ENCODE results near the gene LRP5. TPM values are rescaled to one million over a fixed set of nuclear protein-coding genes. Genes with fewer than 3 reads are reported as not detected.

The LRP5 gene
- total RNA-seq, 1 experiment from 2014 or later: 32.8 TPM

GRCh38 chr11:68334923-68335322 is 22.5 kb downstream of the LRP5 start:
- ChIA-PET CTCF (interaction anchor here (0.6 kb wide), 1 partner anchor 124 kb away, joined by 3 read pairs; no protein-coding TSS in a partner anchor), POLR2A (interaction anchor here (1.2 to 5.0 kb wide), 2 partner anchors 11 to 20 kb away, joined by 3 to 66 read pairs; no protein-coding TSS in a partner anchor)
- peaks cover 27% of the 10 kb centered on the region for H3K4me1 Mint-ChIP-seq (ENCODE audit: insufficient read depth, unreplicated experiment)
- no peak for DNase-seq (ENCODE audit: unreplicated experiment)
- H3K36me3 Mint-ChIP-seq (ENCODE audit: insufficient read depth, unreplicated experiment): peaks cover 5% of the 10 kb centered on the region
- no peaks in the 10 kb centered on the region for H3K27me3 Mint-ChIP-seq (ENCODE audit: insufficient read depth, unreplicated experiment)
- H3K4me3 Mint-ChIP-seq (ENCODE audit: unreplicated experiment): no peak overlapping the region
- intact Hi-C loops (cut with micrococcal nuclease): no loop called here
- no TSS peak for BruUV-seq (replicated peaks)
- TF ChIP-seq, protein P1, sequence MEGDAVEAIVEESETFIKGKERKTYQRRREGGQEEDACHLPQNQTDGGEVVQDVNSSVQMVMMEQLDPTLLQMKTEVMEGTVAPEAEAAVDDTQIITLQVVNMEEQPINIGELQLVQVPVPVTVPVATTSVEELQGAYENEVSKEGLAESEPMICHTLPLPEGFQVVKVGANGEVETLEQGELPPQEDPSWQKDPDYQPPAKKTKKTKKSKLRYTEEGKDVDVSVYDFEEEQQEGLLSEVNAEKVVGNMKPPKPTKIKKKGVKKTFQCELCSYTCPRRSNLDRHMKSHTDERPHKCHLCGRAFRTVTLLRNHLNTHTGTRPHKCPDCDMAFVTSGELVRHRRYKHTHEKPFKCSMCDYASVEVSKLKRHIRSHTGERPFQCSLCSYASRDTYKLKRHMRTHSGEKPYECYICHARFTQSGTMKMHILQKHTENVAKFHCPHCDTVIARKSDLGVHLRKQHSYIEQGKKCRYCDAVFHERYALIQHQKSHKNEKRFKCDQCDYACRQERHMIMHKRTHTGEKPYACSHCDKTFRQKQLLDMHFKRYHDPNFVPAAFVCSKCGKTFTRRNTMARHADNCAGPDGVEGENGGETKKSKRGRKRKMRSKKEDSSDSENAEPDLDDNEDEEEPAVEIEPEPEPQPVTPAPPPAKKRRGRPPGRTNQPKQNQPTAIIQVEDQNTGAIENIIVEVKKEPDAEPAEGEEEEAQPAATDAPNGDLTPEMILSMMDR (IDR thresholded peaks at IDR 0.05; ENCODE audit: unreplicated experiment): no peak
- H3K9me3 Mint-ChIP-seq (ENCODE audit: unreplicated experiment): no peaks in the 10 kb centered on the region
- no peak overlapping the region for H3K27ac Mint-ChIP-seq (ENCODE audit: low read depth, unreplicated experiment)

- H3K36me3 Mint-ChIP-seq (ENCODE audit: insufficient read depth, unreplicated experiment): peaks cover 5% of the 10 kb centered on the region
- TF ChIP-seq, protein P1 (IDR thresholded peaks at IDR 0.05; ENCODE audit: unreplicated experiment): no peak
- CTCF ChIA-PET: interaction anchor here (0.6 to 1.3 kb wide), 3 partner anchors 13 to 125 kb away, joined by 3 to 5 read pairs (median 4); no protein-coding TSS in a partner anchor
These were observed 23.3 kb downstream of the LRP5 start for GRCh38 chr11:68335683-68336082.

GRCh38 chr11:68336716-68337115 is 24.3 kb downstream of the LRP5 start:
- H3K27ac Mint-ChIP-seq (ENCODE audit: low read depth, unreplicated experiment): peak overlapping the region; percentile 95
- ChIA-PET CTCF (interaction anchor here (1.1 to 1.3 kb wide), 3 partner anchors 14 to 38 kb away, joined by 4 to 5 read pairs (median 4); no protein-coding TSS in a partner anchor), POLR2A (interaction anchor here (0.5 to 5.0 kb wide), 10 partner anchors 10 to 966 kb away, joined by 3 to 66 read pairs (median 6); partner anchors contain the start of genes C11orf24, LRP5 and PPP6R3)
- H3K4me3 Mint-ChIP-seq (ENCODE audit: unreplicated experiment): no peak overlapping the region
- H3K27me3 Mint-ChIP-seq (ENCODE audit: insufficient read depth, unreplicated experiment): no peaks in the 10 kb centered on the region
- H3K9me3 Mint-ChIP-seq (ENCODE audit: unreplicated experiment): no peaks in the 10 kb centered on the region
- TF ChIP-seq, protein P1 (IDR thresholded peaks at IDR 0.05; ENCODE audit: unreplicated experiment): no peak
- peaks cover 5% of the 10 kb centered on the region for H3K36me3 Mint-ChIP-seq (ENCODE audit: insufficient read depth, unreplicated experiment)
- DNase-seq (ENCODE audit: unreplicated experiment): no peak
- BruUV-seq (replicated peaks): no TSS peak
- H3K4me1 Mint-ChIP-seq (ENCODE audit: insufficient read depth, unreplicated experiment): peaks cover 40% of the 10 kb centered on the region
- intact Hi-C loops (cut with micrococcal nuclease): no loop called here

More at GRCh38 chr11:68335683-68336082, 23.3 kb downstream of the LRP5 start:
- Mint-ChIP-seq H3K4me1 (ENCODE audit: insufficient read depth, unreplicated experiment) (peaks cover 29% of the 10 kb centered on the region), H3K9me3 (ENCODE audit: unreplicated experiment) (no peaks in the 10 kb centered on the region), H3K27me3 (ENCODE audit: insufficient read depth, unreplicated experiment) (no peaks in the 10 kb centered on the region), H3K4me3 (ENCODE audit: unreplicated experiment) (no peak overlapping the region), H3K27ac (ENCODE audit: low read depth, unreplicated experiment) (no peak overlapping the region)
- no TSS peak for BruUV-seq (replicated peaks)
- no peak for DNase-seq (ENCODE audit: unreplicated experiment)
- POLR2A ChIA-PET: interaction anchor here (3.6 to 5.0 kb wide), 2 partner anchors 14 to 20 kb away, joined by 49 to 66 read pairs; no protein-coding TSS in a partner anchor
- intact Hi-C loops (cut with micrococcal nuclease): no loop called here

- ChIA-PET CTCF (interaction anchor here (0.6 to 1.1 kb wide), 2 partner anchors 16 to 47 kb away, joined by 3 to 5 read pairs; no protein-coding TSS in a partner anchor), POLR2A (interaction anchor here (0.5 to 5.0 kb wide), 17 partner anchors 11 to 755 kb away, joined by 3 to 66 read pairs (median 4); partner anchors contain the start of genes C11orf24, LRP5 and PPP6R3)
- BruUV-seq (replicated peaks): no TSS peak
- Mint-ChIP-seq H3K9me3 (ENCODE audit: unreplicated experiment) (no peaks in the 10 kb centered on the region), H3K36me3 (ENCODE audit: insufficient read depth, unreplicated experiment) (peaks cover 5% of the 10 kb centered on the region), H3K4me1 (ENCODE audit: insufficient read depth, unreplicated experiment) (peaks cover 47% of the 10 kb centered on the region), H3K27me3 (ENCODE audit: insufficient read depth, unreplicated experiment) (no peaks in the 10 kb centered on the region), H3K4me3 (ENCODE audit: unreplicated experiment) (peak overlapping the region; percentile 28), H3K27ac (ENCODE audit: low read depth, unreplicated experiment) (peak overlapping the region; percentile 95)
- DNase-seq (ENCODE audit: unreplicated experiment): peak; percentile 78
- TF ChIP-seq, protein P1 (IDR thresholded peaks at IDR 0.05; ENCODE audit: unreplicated experiment): no peak
- intact Hi-C loops (cut with micrococcal nuclease): no loop called here
These were observed 25.0 kb downstream of the LRP5 start for GRCh38 chr11:68337399-68337835.

All from MCF 10A (cell line).